ENCODE results near the gene DKKL1. TPM values are rescaled to one million over a fixed set of nuclear protein-coding genes. Genes with fewer than 3 reads are reported as not detected.
"Not testable (repeated sequence)": the region's sequence is repeated elsewhere in the genome, so short reads cannot be mapped to it uniquely, and the experiment has no call there.

DKKL1 gene
- total RNA-seq, 2 experiments from 2014 or later: 0.61 to 0.63 TPM

DNA sequence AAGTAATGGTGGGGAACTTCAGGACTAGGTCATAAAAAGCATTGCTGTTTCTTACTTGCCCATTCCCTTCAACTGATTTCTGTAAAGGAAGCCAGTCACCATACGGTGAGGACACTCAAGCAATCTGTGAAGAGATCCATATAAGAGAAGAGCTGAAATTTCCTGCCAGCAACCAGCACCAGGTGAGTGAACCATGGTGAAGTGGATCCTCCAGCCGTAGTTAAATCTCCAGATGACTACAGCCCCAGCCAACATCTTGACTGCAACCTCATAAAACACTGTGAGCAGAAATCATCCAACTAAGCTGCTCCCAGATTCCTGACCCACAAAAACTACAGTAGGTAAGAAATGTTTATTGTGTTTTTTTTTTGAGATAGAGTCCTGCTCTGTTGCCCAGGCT is 34.9 kb upstream of the DKKL1 start:
- BruUV-seq (replicated peaks): no TSS peak

DNA sequence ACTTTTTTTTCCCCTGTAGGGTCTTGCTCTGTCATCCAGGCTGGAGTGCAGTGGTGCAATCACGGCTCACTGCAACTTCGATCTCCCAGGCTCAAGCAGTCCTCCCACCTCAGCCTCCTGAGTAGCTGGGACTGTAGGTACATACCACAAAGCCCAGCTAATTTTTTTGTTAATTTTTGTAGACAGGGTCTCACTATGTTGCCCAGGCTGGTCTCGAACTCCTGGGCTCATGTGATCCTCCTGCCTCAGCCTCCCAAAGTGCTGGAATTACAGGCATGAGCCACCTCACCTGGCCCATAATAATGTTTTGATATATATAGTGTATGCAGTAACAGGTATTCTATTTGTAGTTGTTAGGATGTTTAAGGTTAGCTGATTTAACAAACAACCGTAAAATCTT is 32.5 kb upstream of the DKKL1 start:
- Histone ChIP-seq H3K36me3 (ENCODE audit: insufficient read depth, low read length) (peaks cover 15% of the 10 kb centered on the region; the same call in 1 of the 2 replicates), H3K4me1 (ENCODE audit: insufficient read depth, low read length, poor library complexity, severe bottlenecking) (peaks cover 86% of the 10 kb centered on the region), H3K79me2 (ENCODE audit: insufficient read depth, low read depth, low read length) (peaks cover 43% of the 10 kb centered on the region; the same call in 1 of the 2 replicates), H3K27ac (ENCODE audit: low read depth, low read length, poor library complexity, severe bottlenecking) (peak overlapping the region; percentile 98), H3K4me2 (ENCODE audit: low read length) (peak overlapping the region; percentile 92), H3K4me3 (ENCODE audit: low read depth, low read length, poor library complexity, severe bottlenecking) (peak overlapping the region; percentile 58)
- H3K9me2 ChIP-seq (ENCODE audit: insufficient read depth, low read length); H2AFZ ChIP-seq (ENCODE audit: low read length); DNase-seq (ENCODE audit: low spot score); BruUV-seq (replicated peaks); H4K20me1 ChIP-seq (ENCODE audit: insufficient read depth, low read length); H3K9me3 ChIP-seq (ENCODE audit: low read length): not testable (repeated sequence)
- intact Hi-C loops (cut with micrococcal nuclease; ENCODE audit: unreplicated experiment): loop anchor here (10.0 kb wide), 1 partner anchor 114 kb away; the partner anchor contains the start of gene SLC17A7
- ChIA-PET CTCF (ENCODE audit: unreplicated experiment) (interaction anchor here (1.1 kb wide), 1 partner anchor 122 kb away, joined by 3 read pairs; the partner anchor contains the start of gene ALDH16A1), POLR2A (interaction anchor here (0.8 to 1.4 kb wide), 6 partner anchors 13 to 673 kb away, joined by 3 to 6 read pairs (median 3); partner anchors contain the start of gene DKKL1)

More for the DNA sequence above, 34.9 kb upstream of the DKKL1 start:
- Histone ChIP-seq H3K4me2 (ENCODE audit: low read length) (peak overlapping the region; percentile 59), H4K20me1 (ENCODE audit: insufficient read depth, low read length) (no peaks in the 10 kb centered on the region), H3K79me2 (ENCODE audit: insufficient read depth, low read depth, low read length) (peaks cover 31% of the 10 kb centered on the region; the same call in 1 of the 2 replicates), H3K27ac (ENCODE audit: low read depth, low read length, poor library complexity, severe bottlenecking) (peak overlapping the region; percentile 98), H3K9me2 (ENCODE audit: insufficient read depth, low read length) (no peaks in the 10 kb centered on the region), H3K9me3 (ENCODE audit: low read length) (peaks cover 2% of the 10 kb centered on the region), H3K4me1 (ENCODE audit: insufficient read depth, low read length, poor library complexity, severe bottlenecking) (peaks cover 94% of the 10 kb centered on the region), H3K4me3 (ENCODE audit: low read depth, low read length, poor library complexity, severe bottlenecking) (peak overlapping the region; percentile 58), H3K36me3 (ENCODE audit: insufficient read depth, low read length) (peaks cover 24% of the 10 kb centered on the region), H2AFZ (ENCODE audit: low read length) (peak overlapping the region; percentile 42; the same call in 1 of the 2 replicates)
- no peak for DNase-seq (ENCODE audit: low spot score)
- ChIA-PET POLR2A (interaction anchor here (0.6 kb wide), 1 partner anchor 1002 kb away, joined by 3 read pairs; no protein-coding TSS in a partner anchor), CTCF (ENCODE audit: unreplicated experiment) (no interaction called here)
- intact Hi-C loops (cut with micrococcal nuclease; ENCODE audit: unreplicated experiment): no loop called here
- no peak for TF ChIP-seq EZH2phosphoT487 (IDR thresholded peaks at IDR 0.05; ENCODE audit: borderline replicate concordance, low read depth, low read length)
- no peak for TF ChIP-seq CTCF (conservative IDR thresholded peaks at IDR 0.05; ENCODE audit: low read length)

DNA sequence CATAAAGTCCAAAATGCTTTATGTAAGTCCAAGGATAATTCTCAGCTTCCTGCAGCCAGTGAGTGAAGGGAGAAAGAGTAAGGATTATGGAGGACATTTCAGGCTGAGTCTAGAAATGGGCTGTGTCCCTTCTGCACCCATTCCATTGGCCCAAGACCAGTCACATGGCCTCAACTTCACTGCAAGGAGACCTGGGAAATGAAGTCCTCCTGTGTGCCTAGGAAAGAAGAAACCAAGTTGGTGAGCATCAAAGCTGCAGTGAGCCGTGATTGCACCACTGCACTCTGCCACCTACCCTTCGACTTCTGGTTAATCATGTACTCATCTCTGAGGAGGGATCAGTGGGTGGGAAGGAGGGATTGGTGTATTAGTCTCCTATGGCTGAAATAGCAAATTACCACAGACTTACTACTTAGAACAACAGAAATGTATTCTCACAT is 32.0 kb upstream of the DKKL1 start:
- H3K36me3 ChIP-seq (ENCODE audit: insufficient read depth, low read length): peaks cover 18% of the 10 kb centered on the region
- intact Hi-C loops (cut with micrococcal nuclease; ENCODE audit: unreplicated experiment): loop anchor here (10.0 kb wide), 1 partner anchor 113 kb away; the partner anchor contains the start of gene SLC17A7
- peaks cover 47% of the 10 kb centered on the region for H3K79me2 ChIP-seq (ENCODE audit: insufficient read depth, low read depth, low read length)
- H3K4me2 ChIP-seq (ENCODE audit: low read length): peak overlapping the region; percentile 92
- no TSS peak for BruUV-seq (replicated peaks)
- H3K9me3 ChIP-seq (ENCODE audit: low read length): no peaks in the 10 kb centered on the region
- peak overlapping the region; percentile 60 for H3K4me3 ChIP-seq (ENCODE audit: low read depth, low read length, poor library complexity, severe bottlenecking)
- peak; percentile 91 for DNase-seq (ENCODE audit: low spot score)
- peaks cover 83% of the 10 kb centered on the region for H3K4me1 ChIP-seq (ENCODE audit: insufficient read depth, low read length, poor library complexity, severe bottlenecking)
- ChIA-PET POLR2A (interaction anchor here (0.8 to 1.4 kb wide), 6 partner anchors 13 to 673 kb away, joined by 3 to 6 read pairs (median 3); partner anchors contain the start of gene DKKL1), CTCF (ENCODE audit: unreplicated experiment) (interaction anchor here (1.1 kb wide), 1 partner anchor 121 kb away, joined by 3 read pairs; the partner anchor contains the start of gene ALDH16A1)
- H4K20me1 ChIP-seq (ENCODE audit: insufficient read depth, low read length): no peaks in the 10 kb centered on the region
- no peak overlapping the region for H2AFZ ChIP-seq (ENCODE audit: low read length)
- H3K9me2 ChIP-seq (ENCODE audit: insufficient read depth, low read length): no peaks in the 10 kb centered on the region
- H3K27ac ChIP-seq (ENCODE audit: low read depth, low read length, poor library complexity, severe bottlenecking): peak overlapping the region; percentile 98
- 0 out of 2 replicates have a peak, but pooled peaks have one; percentile 6 for TF ChIP-seq CTCF (conservative IDR thresholded peaks at IDR 0.05; ENCODE audit: low read length)
- no peak for TF ChIP-seq EZH2phosphoT487 (IDR thresholded peaks at IDR 0.05; ENCODE audit: borderline replicate concordance, low read depth, low read length)

DNA sequence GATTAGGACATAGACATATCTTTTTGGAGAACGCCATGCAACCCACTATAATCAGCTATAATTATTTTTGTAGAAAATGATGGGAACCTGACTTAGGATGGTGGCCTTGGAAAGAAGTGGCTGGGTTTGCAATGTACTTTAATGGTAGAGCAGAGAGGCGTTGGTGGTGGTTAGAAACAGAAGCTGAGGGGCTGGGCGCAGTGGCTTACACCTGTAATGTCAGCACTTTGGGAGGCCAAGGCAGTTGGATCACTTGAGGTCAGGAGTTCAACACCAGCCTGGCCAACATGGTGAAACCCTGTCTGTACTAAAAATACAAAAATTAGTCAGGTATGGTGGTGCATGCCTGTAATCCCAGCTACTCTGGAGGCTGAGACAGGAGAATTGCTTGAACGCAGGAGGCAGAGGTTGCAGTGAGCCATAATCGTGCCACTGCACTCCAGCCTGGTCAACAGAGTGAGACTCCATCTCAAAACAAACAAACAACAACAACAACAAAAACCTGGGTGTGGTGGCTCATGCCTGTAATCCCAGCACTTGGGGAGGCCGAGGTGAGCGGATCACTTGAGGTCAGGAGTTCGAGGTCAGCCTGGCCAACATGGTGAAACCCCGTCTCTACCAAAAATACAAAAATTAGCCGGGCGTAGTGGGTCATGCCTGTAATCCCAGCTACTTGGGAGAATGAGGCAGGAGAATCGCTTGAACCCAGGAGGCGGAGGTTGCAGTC is 30.8 kb upstream of the DKKL1 start:
- POLR2A ChIA-PET: interaction anchor here (1.2 to 1.3 kb wide), 2 partner anchors 58 to 162 kb away, joined by 3 read pairs; no protein-coding TSS in a partner anchor
- peaks cover 81% of the 10 kb centered on the region for H3K4me1 ChIP-seq (ENCODE audit: insufficient read depth, low read length, poor library complexity, severe bottlenecking)
- H3K36me3 ChIP-seq (ENCODE audit: insufficient read depth, low read length): peaks cover 20% of the 10 kb centered on the region
- H3K79me2 ChIP-seq (ENCODE audit: insufficient read depth, low read depth, low read length): peaks cover 59% of the 10 kb centered on the region
- peak overlapping the region; percentile 92 for H3K4me2 ChIP-seq (ENCODE audit: low read length)
- peak overlapping the region; percentile 98 for H3K27ac ChIP-seq (ENCODE audit: low read depth, low read length, poor library complexity, severe bottlenecking)
- peak overlapping the region; percentile 60 for H3K4me3 ChIP-seq (ENCODE audit: low read depth, low read length, poor library complexity, severe bottlenecking)
- intact Hi-C loops (cut with micrococcal nuclease; ENCODE audit: unreplicated experiment): loop anchor here (10.0 kb wide), 1 partner anchor 112 kb away; the partner anchor contains the start of gene SLC17A7
- not testable (repeated sequence) for H4K20me1 ChIP-seq (ENCODE audit: insufficient read depth, low read length); H3K9me2 ChIP-seq (ENCODE audit: insufficient read depth, low read length); BruUV-seq (replicated peaks); H2AFZ ChIP-seq (ENCODE audit: low read length); DNase-seq (ENCODE audit: low spot score); H3K9me3 ChIP-seq (ENCODE audit: low read length)
- CTCF ChIA-PET (ENCODE audit: unreplicated experiment): interaction anchor here (1.1 kb wide), 1 partner anchor 54 kb away, joined by 3 read pairs; no protein-coding TSS in a partner anchor
